Stimulated activated CD8-positive, alpha-beta memory T cell treated with anti-CD3 and anti-CD28 coated beads, Interleukin-15, amount 100 ng/mL, for 4 hours (primary cell): Measurements from ENCODE around the gene ESRP2.

Experiments used
- DNase-seq, 2 donors: peaks; one replicate each; pipeline ENCODE4 v3.0.0-alpha.2; 2020; ENCODE audit warnings: low read depth in 2 of 2

The ESRP2 gene

GRCh38 chr16:68217506-68217905 lies 18.4 kb downstream of the ESRP2 start:
- DNase-seq = no peak

- no peak for DNase-seq
These were observed 19.7 kb downstream of the ESRP2 start for GRCh38 chr16:68216240-68216639.

GRCh38 chr16:68215302-68215701 lies 20.6 kb downstream of the ESRP2 start:
- DNase-seq = no peak

- no peak for DNase-seq
These were observed 21.2 kb downstream of the ESRP2 start for GRCh38 chr16:68214726-68215125.

GRCh38 chr16:68206245-68206644 lies 29.7 kb downstream of the ESRP2 start:
- no peak for DNase-seq

- no peak for DNase-seq
These were observed 33.8 kb downstream of the ESRP2 start for GRCh38 chr16:68202091-68202519.

- no peak for DNase-seq
These were observed 35.7 kb downstream of the ESRP2 start for GRCh38 chr16:68200088-68200783.

GRCh38 chr16:68197250-68197649 lies 38.7 kb downstream of the ESRP2 start:
- DNase-seq = no peak

GRCh38 chr16:68194251-68194650 lies 41.7 kb downstream of the ESRP2 start:
- DNase-seq = no peak

GRCh38 chr16:68190736-68191510 lies 45.0 kb downstream of the ESRP2 start:
- DNase-seq = no peak

- DNase-seq = no peak
These were observed 45.8 kb downstream of the ESRP2 start for GRCh38 chr16:68190081-68190480.

GRCh38 chr16:68188170-68188569 lies 47.8 kb downstream of the ESRP2 start:
- no peak for DNase-seq

- no peak for DNase-seq
These were observed 48.4 kb downstream of the ESRP2 start for GRCh38 chr16:68187505-68187904.

- DNase-seq = no peak
These were observed 49.0 kb downstream of the ESRP2 start for GRCh38 chr16:68186877-68187276.

GRCh38 chr16:68183046-68183445 lies 52.9 kb downstream of the ESRP2 start:
- no peak for DNase-seq

- no peak for DNase-seq
These were observed 56.1 kb downstream of the ESRP2 start for GRCh38 chr16:68179855-68180254.

GRCh38 chr16:68179196-68179795 lies 56.6 kb downstream of the ESRP2 start:
- no peak for DNase-seq
